HG03196 (cell line): Measurements from ENCODE around the gene VGLL2.

Source experiments
- ATAC-seq: cut with Tn5 transposase; IDR thresholded peaks from one replicate; pipeline ENCODE4 v1.9.1; 2021; ENCODE audit not compliant: unreplicated experiment

VGLL2 gene

DNA sequence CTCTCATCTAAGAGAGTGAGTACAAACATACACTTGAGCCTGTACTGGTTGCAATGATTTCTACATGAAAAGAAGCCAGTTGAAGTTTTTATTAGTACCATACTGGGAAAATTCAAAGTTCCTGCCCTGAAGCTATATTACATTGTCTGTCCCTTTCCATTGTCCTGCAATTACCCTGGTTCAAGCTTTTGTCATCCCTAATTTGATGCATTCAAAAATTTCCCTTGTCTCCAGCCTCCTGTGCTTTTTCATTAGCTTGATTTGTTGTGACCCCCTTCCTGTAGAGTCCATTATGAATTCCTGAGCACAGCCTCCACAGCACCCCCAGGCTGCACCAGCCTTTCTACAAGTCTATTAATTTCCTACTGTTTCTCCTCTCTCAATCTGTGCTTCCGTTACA, 46.4 kb downstream of the VGLL2 start:
- ATAC-seq = no peak

DNA sequence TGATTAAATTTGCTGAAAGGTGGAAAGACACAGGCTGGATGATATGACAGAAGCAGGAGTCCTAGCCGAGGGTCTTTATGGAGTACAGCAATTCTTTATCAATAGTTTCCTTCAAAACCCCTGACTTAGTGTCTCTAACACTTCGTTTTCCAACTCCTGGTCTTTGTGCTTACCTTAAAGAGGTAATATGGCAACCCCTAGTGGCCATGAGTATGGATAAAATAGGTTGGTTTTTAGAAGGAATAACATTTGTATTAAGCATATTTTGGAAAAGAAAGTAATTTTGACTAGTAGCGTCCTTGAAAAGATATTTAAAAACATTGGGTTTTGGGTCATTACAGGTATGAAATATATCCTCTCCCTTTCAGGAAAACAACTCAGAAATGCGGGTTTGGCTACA, 51.9 kb downstream of the VGLL2 start:
- no peak for ATAC-seq
